CD14-positive monocyte (primary cell): ENCODE measurements around the gene ALS2CL. TPM values are rescaled to one million over a fixed set of nuclear protein-coding genes. Genes with fewer than 3 reads are reported as not detected.

Experiments
- DNase-seq, 3 donors: peaks; one replicate each; pipeline ENCODE4 v3.0.0-alpha.2; 2011 to 2022
- H2AFZ ChIP-seq: 2 replicates; pipeline ENCODE4 v1.6.0; 2012; ENCODE audit warnings: mild to moderate bottlenecking, low read depth, low read length, inconsistent platforms; ENCODE audit not compliant: insufficient read depth, poor library complexity, severe bottlenecking
- H3K27ac ChIP-seq, 2 donors: 1 replicate in 1 of 2; 2 replicates in 1 of 2; pipeline ENCODE4 v1.5.1; 2012 to 2013; ENCODE audit warnings: low read length in 2 of 2, control low read depth in 1 of 2, inconsistent platforms in 1 of 2, low read depth in 1 of 2, mild to moderate bottlenecking in 1 of 2
- H3K27me3 ChIP-seq, 2 donors: one replicate each; pipeline versions ENCODE4 v1.6.0 to v1.6.1; 2011 to 2013; ENCODE audit warnings: low read length in 2 of 2; ENCODE audit not compliant: control insufficient read depth in 2 of 2, insufficient read depth in 2 of 2
- H3K36me3 ChIP-seq, 2 donors: replicated peaks in 1 of 2; 1 replicate in 1 of 2; 2 replicates in 1 of 2; pipeline versions ENCODE4 v1.5.1 to v1.6.1; 2012 to 2013; ENCODE audit warnings: low read length in 2 of 2, control low read depth in 1 of 2, inconsistent platforms in 1 of 2, mild to moderate bottlenecking in 1 of 2; ENCODE audit not compliant: insufficient read depth in 2 of 2, control insufficient read depth in 1 of 2
- H3K4me1 ChIP-seq, 2 donors: 1 replicate in 1 of 2; 2 replicates in 1 of 2; pipeline versions ENCODE4 v1.5.1 to v1.6.1; 2012 to 2013; ENCODE audit warnings: low read length in 2 of 2, control low read depth in 1 of 2, inconsistent platforms in 1 of 2, mild to moderate bottlenecking in 1 of 2, moderate library complexity in 1 of 2; ENCODE audit not compliant: insufficient read depth in 2 of 2, control insufficient read depth in 1 of 2
- H3K4me2 ChIP-seq: replicated peaks from 2 replicates; pipeline ENCODE3; 2012; ENCODE audit warnings: low read length, moderate library complexity, mild to moderate bottlenecking; ENCODE audit not compliant: poor library complexity, severe bottlenecking; ENCODE audit errors: extremely low read depth
- H3K4me3 ChIP-seq, 3 experiments: fragments of 200-600 bp in 1 of 3; sonication (generic) in 1 of 3; replicated peaks in 1 of 3; 1 replicate in 2 of 3; 2 replicates in 1 of 3; pipeline ENCODE4 v1.5.1; 2011 to 2013; ENCODE audit warnings: low read length in 3 of 3, mild to moderate bottlenecking in 3 of 3, control low read depth in 2 of 3, low read depth in 2 of 3, inconsistent platforms in 1 of 3, moderate library complexity in 1 of 3
- H3K79me2 ChIP-seq: 2 replicates; pipeline ENCODE4 v1.6.0; 2012; ENCODE audit warnings: mild to moderate bottlenecking, control low read depth, inconsistent platforms, low read length, moderate library complexity; ENCODE audit not compliant: insufficient read depth
- H3K9ac ChIP-seq: 2 replicates; pipeline ENCODE4 v1.6.0; 2017; ENCODE audit warnings: low read length, mild to moderate bottlenecking; ENCODE audit not compliant: insufficient read depth, poor library complexity, severe bottlenecking
- H3K9me3 ChIP-seq, 2 donors: replicated peaks in 1 of 2; 1 replicate in 1 of 2; 2 replicates in 1 of 2; pipeline versions ENCODE4 v1.5.1 to v1.6.1; 2012 to 2013; ENCODE audit warnings: low read length in 2 of 2, control low read depth in 1 of 2; ENCODE audit not compliant: control insufficient read depth in 1 of 2, insufficient read depth in 1 of 2
- H4K20me1 ChIP-seq: 2 replicates; pipeline ENCODE4 v1.6.0; 2012; ENCODE audit warnings: mild to moderate bottlenecking, low read length, control low read depth, moderate library complexity; ENCODE audit not compliant: insufficient read depth
- H3K27ac Mint-ChIP-seq, 7 donors: one replicate each; pipeline ENCODE4 v1.8.0; 2020; ENCODE audit warnings: mild to moderate bottlenecking in 7 of 7, mixed read lengths in 7 of 7, moderate library complexity in 6 of 7, inconsistent platforms in 2 of 7
- H3K27me3 Mint-ChIP-seq, 3 donors: one replicate each; pipeline ENCODE4 v1.8.0; 2021 to 2022; ENCODE audit warnings: low read depth in 3 of 3, mild to moderate bottlenecking in 3 of 3, mixed read lengths in 3 of 3, moderate library complexity in 3 of 3, inconsistent platforms in 1 of 3
- H3K36me3 Mint-ChIP-seq, 2 donors: one replicate each; pipeline ENCODE4 v1.8.0; 2020; ENCODE audit warnings: mixed read lengths in 2 of 2, inconsistent platforms in 1 of 2, mild to moderate bottlenecking in 1 of 2
- H3K4me1 Mint-ChIP-seq: one replicate; pipeline ENCODE4 v1.8.0; 2020; ENCODE audit warnings: mild to moderate bottlenecking, mixed read lengths
- H3K4me3 Mint-ChIP-seq, 2 donors: one replicate each; pipeline ENCODE4 v1.8.0; 2020; ENCODE audit warnings: mild to moderate bottlenecking in 2 of 2, mixed read lengths in 2 of 2, moderate library complexity in 1 of 2
- H3K9me3 Mint-ChIP-seq, 7 donors: one replicate each; pipeline ENCODE4 v1.8.0; 2020 to 2022; ENCODE audit warnings: mixed read lengths in 7 of 7, mild to moderate bottlenecking in 6 of 7, moderate library complexity in 6 of 7, inconsistent platforms in 2 of 7
- WGBS: methylation state at CpG from one replicate; pipeline ENCODE4 v1.1.5; 2013; ENCODE audit warnings: missing lambda C conversion rate; ENCODE audit not compliant: insufficient coverage; 5-methylcytosine and 5-hydroxymethylcytosine counted together
- intact Hi-C, 2 donors: fragments of 100-400 bp; cut with micrococcal nuclease; formaldehyde crosslinking; loops; one replicate each; pipeline versions ENCODE4 v1.15.0 to v1.15.1; 2023
- polyA plus RNA-seq, 3 donors: library from polyadenylated mRNA; depleted of rRNA in 1 of 3; unstranded in 2 of 3; stranded (reverse) in 1 of 3; fragments of 300-500 nt in 2 of 3; fragments of >200 nt in 1 of 3; fragmentation: Illumina TruSeq in 2 of 3; gene quantifications; 1 replicate in 2 of 3; 2 replicates in 1 of 3; pipeline ENCODE4 v1.2.3, GENCODE V29; 2012 to 2021
- TF ChIP-seq, protein P1 (sequence below): fragments of 200-600 bp; IDR thresholded peaks from one replicate; pipeline ENCODE4 v1.8.0; 2022; ENCODE audit warnings: antibody characterized with exemption, mild to moderate bottlenecking

Gene ALS2CL
- polyA plus RNA-seq, 3 donors = 0.38 to 5.7 (median 0.55) TPM

DNA sequence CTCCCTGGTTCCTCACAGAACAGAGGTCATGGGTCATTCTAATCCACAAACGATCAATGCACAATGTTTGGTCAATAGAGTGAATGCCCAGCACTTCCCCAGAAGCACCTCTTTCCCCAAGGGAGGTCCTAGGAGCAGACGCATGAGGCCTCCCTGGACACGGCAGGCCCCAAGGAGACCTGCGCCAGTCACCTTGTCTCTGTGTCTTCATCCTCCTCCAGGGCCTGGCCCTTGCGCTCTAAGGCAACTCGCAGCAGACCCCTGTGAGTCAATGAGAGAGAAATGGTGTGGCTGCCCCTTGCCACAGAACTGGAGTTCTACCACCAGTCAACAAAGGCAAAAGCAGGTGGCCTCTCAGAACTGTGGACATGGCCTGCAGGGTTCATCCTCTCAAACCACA is 18.1 kb downstream of the ALS2CL start:
- Histone ChIP-seq H3K9me3 (no peaks in the 10 kb centered on the region), H3K27ac (no peak overlapping the region), H3K4me3 (no peak overlapping the region), H2AFZ (no peak overlapping the region), H3K4me2 (no peak overlapping the region), H3K36me3 (no peaks in the 10 kb centered on the region), H3K9ac (no peak overlapping the region), H3K4me1 (no peaks in the 10 kb centered on the region), H3K79me2 (no peaks in the 10 kb centered on the region), H4K20me1 (no peaks in the 10 kb centered on the region), H3K27me3 (no peaks in the 10 kb centered on the region)
- Mint-ChIP-seq H3K4me1 (peaks cover 6% of the 10 kb centered on the region), H3K4me3 (no peak overlapping the region), H3K36me3 (no peaks in the 10 kb centered on the region), H3K27me3 (peaks cover 0 to 2% (median 2%) of the 10 kb centered on the region in 3 donors), H3K9me3 (peaks cover 0 to 2% (median 0%) of the 10 kb centered on the region in 7 donors), H3K27ac (no peak overlapping the region)
- intact Hi-C loops = no loop called here
- TF ChIP-seq, protein P1, sequence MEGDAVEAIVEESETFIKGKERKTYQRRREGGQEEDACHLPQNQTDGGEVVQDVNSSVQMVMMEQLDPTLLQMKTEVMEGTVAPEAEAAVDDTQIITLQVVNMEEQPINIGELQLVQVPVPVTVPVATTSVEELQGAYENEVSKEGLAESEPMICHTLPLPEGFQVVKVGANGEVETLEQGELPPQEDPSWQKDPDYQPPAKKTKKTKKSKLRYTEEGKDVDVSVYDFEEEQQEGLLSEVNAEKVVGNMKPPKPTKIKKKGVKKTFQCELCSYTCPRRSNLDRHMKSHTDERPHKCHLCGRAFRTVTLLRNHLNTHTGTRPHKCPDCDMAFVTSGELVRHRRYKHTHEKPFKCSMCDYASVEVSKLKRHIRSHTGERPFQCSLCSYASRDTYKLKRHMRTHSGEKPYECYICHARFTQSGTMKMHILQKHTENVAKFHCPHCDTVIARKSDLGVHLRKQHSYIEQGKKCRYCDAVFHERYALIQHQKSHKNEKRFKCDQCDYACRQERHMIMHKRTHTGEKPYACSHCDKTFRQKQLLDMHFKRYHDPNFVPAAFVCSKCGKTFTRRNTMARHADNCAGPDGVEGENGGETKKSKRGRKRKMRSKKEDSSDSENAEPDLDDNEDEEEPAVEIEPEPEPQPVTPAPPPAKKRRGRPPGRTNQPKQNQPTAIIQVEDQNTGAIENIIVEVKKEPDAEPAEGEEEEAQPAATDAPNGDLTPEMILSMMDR = no peak
- 100% methylated on average over 4 of the region's 6 CpGs for WGBS
- DNase-seq = no peak

DNA sequence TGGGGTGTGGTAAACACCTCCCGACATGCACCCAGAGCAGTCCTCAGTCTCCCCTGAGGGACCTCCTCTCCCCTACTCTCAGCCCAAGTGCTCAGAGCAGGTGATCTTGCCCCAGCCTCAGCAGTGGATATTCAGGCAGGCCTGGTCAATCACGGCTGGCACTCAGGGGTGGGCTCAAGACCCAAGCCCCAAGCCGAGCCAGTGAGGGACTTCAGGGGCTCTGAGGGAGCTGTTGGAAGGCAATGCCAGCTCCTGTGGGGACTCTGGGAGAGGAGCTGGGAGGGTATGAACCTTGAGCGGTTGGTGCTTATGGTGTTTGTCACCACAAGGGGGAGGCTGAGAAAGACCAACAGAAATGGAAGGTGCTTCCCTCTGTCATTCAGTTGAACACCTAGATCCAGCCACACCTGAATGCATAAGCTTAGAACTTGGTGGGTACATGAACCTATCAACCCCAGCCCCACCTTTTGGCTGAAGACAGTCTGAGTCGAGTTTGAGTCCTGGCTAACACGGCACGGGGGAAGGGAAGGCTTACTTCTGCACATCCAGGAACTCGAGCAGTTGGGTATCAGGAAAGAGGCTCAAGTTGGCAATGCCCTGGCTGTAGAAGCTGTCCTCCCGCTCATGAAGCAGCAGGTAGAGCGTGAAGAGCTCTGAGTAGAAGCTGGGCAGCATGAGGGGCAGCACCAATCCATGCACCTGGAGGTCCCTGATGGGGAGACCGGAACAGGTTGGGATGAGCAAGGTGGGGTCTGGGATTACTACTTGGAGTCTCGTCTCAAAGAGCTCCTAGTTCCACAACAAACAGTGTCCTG is 19.2 kb downstream of the ALS2CL start:
- H3K4me1 Mint-ChIP-seq = peaks cover 6% of the 10 kb centered on the region
- peaks cover 0 to 2% (median 0%) of the 10 kb centered on the region in 7 donors for H3K9me3 Mint-ChIP-seq
- no peak overlapping the region for H3K4me2 ChIP-seq
- no peak overlapping the region for H3K27ac ChIP-seq
- H3K36me3 ChIP-seq = no peaks in the 10 kb centered on the region
- TF ChIP-seq, protein P1 = peak; percentile 32
- no peaks in the 10 kb centered on the region for H3K27me3 ChIP-seq
- peaks cover 0 to 2% (median 2%) of the 10 kb centered on the region in 3 donors for H3K27me3 Mint-ChIP-seq
- no peak overlapping the region for H3K4me3 ChIP-seq
- H4K20me1 ChIP-seq = no peaks in the 10 kb centered on the region
- 95% methylated on average over 8 of the region's 12 CpGs for WGBS
- H3K9me3 ChIP-seq = no peaks in the 10 kb centered on the region
- no peak overlapping the region for H3K4me3 Mint-ChIP-seq
- no peak overlapping the region for H2AFZ ChIP-seq
- H3K9ac ChIP-seq = no peak overlapping the region
- DNase-seq = no peak
- intact Hi-C loops = no loop called here
- peak overlapping the region in 1 of 7 donors; percentile 84 for H3K27ac Mint-ChIP-seq
- H3K4me1 ChIP-seq = no peaks in the 10 kb centered on the region
- no peaks in the 10 kb centered on the region for H3K79me2 ChIP-seq
- no peaks in the 10 kb centered on the region for H3K36me3 Mint-ChIP-seq
